IMR-90 (cell line): ENCODE measurements around the gene SLC29A1. TPM values are rescaled to one million over a fixed set of nuclear protein-coding genes. Genes with fewer than 3 reads are reported as not detected.

Source experiments
- ATAC-seq: fragments of 200-7000 bp; cut with Tn5 transposase; 2 replicates; pipeline ENCODE4 v1.9.1; 2020; ENCODE audit warnings: low read depth, mild to moderate bottlenecking, moderate library complexity
- BruUV-seq: library from RNA; stranded (reverse); fragments of 400-500 nt; replicated peaks from 2 replicates; lab custom pipeline; 2021; lab: Mats Ljungman, UMichigan
- CTCF ChIA-PET: fragments of 300-600 bp; formaldehyde crosslinking; extraction: SDS; loops from one replicate; lab custom pipeline; 2021; ENCODE audit warnings: antibody characterized with exemption; lab: Yijun Ruan, JAX
- POLR2A ChIA-PET: fragments of 300-600 bp; sonication (Branson Sonifier 250); formaldehyde crosslinking; loops from one replicate; lab custom pipeline; 2022; ENCODE audit warnings: antibody characterized with exemption; ENCODE audit not compliant: unreplicated experiment; lab: Charles Lee
- DNase-seq: peaks from one replicate; pipeline ENCODE4 v3.0.0; 2013
- H2AFZ ChIP-seq: replicated peaks from 2 replicates; pipeline ENCODE3; 2013; ENCODE audit warnings: low read length, mild to moderate bottlenecking; ENCODE audit not compliant: poor library complexity
- H2AK5ac ChIP-seq: 2 replicates; pipeline ENCODE4 v1.6.1; 2013; ENCODE audit warnings: low read depth, low read length, inconsistent platforms
- H2AK9ac ChIP-seq: replicated peaks from 2 replicates; pipeline ENCODE3; 2013; ENCODE audit warnings: mild to moderate bottlenecking, low read depth, low read length, moderate library complexity; ENCODE audit not compliant: poor library complexity
- H2BK120ac ChIP-seq: 2 replicates; pipeline ENCODE4 v1.6.1; 2013; ENCODE audit warnings: low read depth, low read length, inconsistent platforms
- H2BK15ac ChIP-seq: 3 replicates; pipeline ENCODE4 v1.6.1; 2013; ENCODE audit warnings: low read depth, low read length, inconsistent platforms
- H2BK20ac ChIP-seq: 2 replicates; pipeline ENCODE4 v1.6.1; 2013; ENCODE audit warnings: low read depth, mild to moderate bottlenecking, inconsistent platforms, low read length, moderate library complexity
- H2BK5ac ChIP-seq: 2 replicates; pipeline ENCODE4 v1.6.1; 2013; ENCODE audit warnings: mild to moderate bottlenecking, low read depth, low read length, inconsistent platforms; ENCODE audit not compliant: poor library complexity, severe bottlenecking
- H3K14ac ChIP-seq: replicated peaks from 2 replicates; pipeline ENCODE4 v1.6.1; 2013; ENCODE audit warnings: low read depth, low read length, inconsistent platforms
- H3K18ac ChIP-seq: 2 replicates; pipeline ENCODE4 v1.6.1; 2013; ENCODE audit warnings: low read depth, low read length, control low read depth
- H3K23ac ChIP-seq: 2 replicates; pipeline ENCODE4 v1.6.1; 2013; ENCODE audit warnings: low read depth, low read length, inconsistent platforms
- H3K27ac ChIP-seq: 2 replicates; pipeline ENCODE4 v1.5.1; 2013; ENCODE audit warnings: mild to moderate bottlenecking, control low read depth, low read length; ENCODE audit not compliant: insufficient read depth
- H3K27me3 ChIP-seq: 2 replicates; pipeline ENCODE4 v1.6.1; 2013; ENCODE audit warnings: low read length; ENCODE audit not compliant: control insufficient read depth, insufficient read depth
- H3K36me3 ChIP-seq: 2 replicates; pipeline ENCODE4 v1.6.1; 2013; ENCODE audit warnings: low read length, mixed read lengths; ENCODE audit not compliant: control insufficient read depth, insufficient read depth
- H3K4ac ChIP-seq: 2 replicates; pipeline ENCODE4 v1.6.1; 2013; ENCODE audit warnings: low read depth, low read length, inconsistent platforms
- H3K4me1 ChIP-seq: 2 replicates; pipeline ENCODE4 v1.6.1; 2013; ENCODE audit warnings: low read length, mixed read lengths; ENCODE audit not compliant: control insufficient read depth, insufficient read depth
- H3K4me2 ChIP-seq: 2 replicates; pipeline ENCODE4 v1.6.1; 2013; ENCODE audit warnings: low read depth, mild to moderate bottlenecking, control low read depth, low read length, moderate library complexity
- H3K4me3 ChIP-seq: 2 replicates; pipeline ENCODE4 v1.5.1; 2013; ENCODE audit warnings: low read depth, mild to moderate bottlenecking, control low read depth, low read length, moderate library complexity; ENCODE audit not compliant: insufficient read depth
- H3K56ac ChIP-seq: 2 replicates; pipeline ENCODE4 v1.6.1; 2013; ENCODE audit warnings: low read length, inconsistent platforms; ENCODE audit not compliant: insufficient read depth; ENCODE audit errors: extremely low read depth
- H3K79me1 ChIP-seq, 2 experiments: 2 replicates each; pipeline ENCODE4 v1.6.1; 2013; ENCODE audit warnings: low read length in 2 of 2, inconsistent platforms in 1 of 2, low read depth in 1 of 2
- H3K9ac ChIP-seq: 2 replicates; pipeline ENCODE4 v1.6.1; 2013; ENCODE audit warnings: low read depth, low read length, control low read depth
- H3K9me1 ChIP-seq: 2 replicates; pipeline ENCODE4 v1.6.1; 2013; ENCODE audit warnings: low read length, inconsistent platforms; ENCODE audit not compliant: insufficient read depth
- H3K9me3 ChIP-seq: 2 replicates; pipeline ENCODE4 v1.6.1; 2013; ENCODE audit warnings: low read length; ENCODE audit not compliant: control insufficient read depth, insufficient read depth
- H4K20me1 ChIP-seq: 2 replicates; pipeline ENCODE4 v1.6.1; 2013; ENCODE audit warnings: low read length, inconsistent platforms; ENCODE audit not compliant: insufficient read depth
- H4K5ac ChIP-seq: 2 replicates; pipeline ENCODE4 v1.6.1; 2013; ENCODE audit warnings: mild to moderate bottlenecking, low read depth, low read length, control low read depth
- H4K8ac ChIP-seq, 2 experiments: 2 replicates each; pipeline ENCODE4 v1.6.1; 2013; ENCODE audit warnings: low read depth in 2 of 2, low read length in 2 of 2, control low read depth in 1 of 2, inconsistent platforms in 1 of 2
- H4K91ac ChIP-seq: 2 replicates; pipeline ENCODE4 v1.6.1; 2013; ENCODE audit warnings: low read depth, low read length, inconsistent platforms; ENCODE audit not compliant: insufficient read depth
- MXI1 ChIP-seq: IDR thresholded peaks from 2 replicates; pipeline ENCODE4 v1.6.1; 2012; ENCODE audit warnings: low read depth, mild to moderate bottlenecking, low read length, moderate library complexity, borderline replicate concordance
- WGBS, 2 experiments: methylation state at CpG; one replicate each; pipeline versions ENCODE4 v1.1.5 to v1.1.7; 2013; ENCODE audit warnings: missing lambda C conversion rate in 2 of 2; ENCODE audit not compliant: insufficient read length in 1 of 2; ENCODE audit errors: extremely low coverage in 2 of 2; 5-methylcytosine and 5-hydroxymethylcytosine counted together
- dilution Hi-C: fragments of 300-500 bp; cut with HindIII; formaldehyde crosslinking; loops from one replicate; pipeline ENCODE4 v1.14.3; 2018; ENCODE audit warnings: low sequenced_read_pairs; ENCODE audit not compliant: unreplicated experiment
- in situ Hi-C: fragments of 300-500 bp; cut with MboI; formaldehyde crosslinking; loops from 3 replicates; pipeline ENCODE4 v1.14.3; 2019; ENCODE audit warnings: low sequenced_read_pairs, inconsistent platforms, mixed read lengths
- intact Hi-C: fragments of 100-400 bp; cut with micrococcal nuclease; formaldehyde crosslinking; loops from 2 replicates; pipeline ENCODE4 v1.10.0; 2022
- polyA plus RNA-seq, 3 experiments: library from polyadenylated mRNA; depleted of rRNA; stranded (reverse); fragments of >200 nt; gene quantifications; 2 replicates each; pipeline ENCODE4 v1.2.3, GENCODE V29; 2012; ENCODE audit warnings: low replicate concordance in 1 of 3
- total RNA-seq: library from RNA; depleted of rRNA; stranded (reverse); fragments of >200 nt; gene quantifications from 2 replicates; pipeline ENCODE4 v1.2.3, GENCODE V29; 2012
- TF ChIP-seq, protein P1 (sequence below): fragments of 150-350 bp; IDR thresholded peaks from 2 replicates; pipeline ENCODE4 v1.6.1; 2016; ENCODE audit warnings: low read depth, mild to moderate bottlenecking, low read length, moderate library complexity, borderline replicate concordance

Gene SLC29A1
- total and polyA plus RNA-seq, 2 of the 4 experiments (the other 2 are of a cell fraction): 4.1 to 22.1 TPM

DNA sequence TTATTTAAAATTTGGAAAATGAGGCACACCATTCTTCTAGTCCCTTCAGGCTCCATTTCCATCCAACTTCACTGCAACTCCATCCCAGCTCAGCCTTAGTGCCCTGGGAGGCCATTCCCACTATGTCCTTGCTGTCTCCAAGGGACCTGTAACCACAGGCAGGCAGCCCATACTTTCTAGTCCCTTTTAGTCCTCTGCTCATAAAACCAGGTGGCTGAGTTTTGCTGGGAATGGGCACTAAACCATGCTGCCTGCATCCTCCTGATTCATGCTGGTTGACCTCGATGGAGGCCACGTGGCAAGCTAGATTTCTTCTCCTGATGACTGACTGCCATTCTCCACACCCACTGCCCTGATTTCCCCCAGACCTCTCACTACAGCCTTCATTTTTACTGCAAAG is 34.1 kb upstream of the SLC29A1 start:
- H3K4me2 ChIP-seq: no peak overlapping the region
- no peak overlapping the region for H4K8ac ChIP-seq
- no peaks in the 10 kb centered on the region for H3K79me1 ChIP-seq
- no peak overlapping the region for H2BK5ac ChIP-seq
- H3K14ac ChIP-seq: no peak overlapping the region
- no peaks in the 10 kb centered on the region for H3K9me3 ChIP-seq
- TF ChIP-seq, protein P1, sequence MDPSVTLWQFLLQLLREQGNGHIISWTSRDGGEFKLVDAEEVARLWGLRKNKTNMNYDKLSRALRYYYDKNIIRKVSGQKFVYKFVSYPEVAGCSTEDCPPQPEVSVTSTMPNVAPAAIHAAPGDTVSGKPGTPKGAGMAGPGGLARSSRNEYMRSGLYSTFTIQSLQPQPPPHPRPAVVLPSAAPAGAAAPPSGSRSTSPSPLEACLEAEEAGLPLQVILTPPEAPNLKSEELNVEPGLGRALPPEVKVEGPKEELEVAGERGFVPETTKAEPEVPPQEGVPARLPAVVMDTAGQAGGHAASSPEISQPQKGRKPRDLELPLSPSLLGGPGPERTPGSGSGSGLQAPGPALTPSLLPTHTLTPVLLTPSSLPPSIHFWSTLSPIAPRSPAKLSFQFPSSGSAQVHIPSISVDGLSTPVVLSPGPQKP: no peak
- no peak for TF ChIP-seq MXI1
- no peak overlapping the region for H2BK20ac ChIP-seq
- no peak overlapping the region for H4K91ac ChIP-seq
- no peak overlapping the region for H2BK120ac ChIP-seq
- 57% methylated on average over 2 of the region's 2 CpGs; no CpG with 5 or more reads in 1 of the 2 experiments for WGBS, 2 experiments
- H3K4ac ChIP-seq: no peak overlapping the region
- no peak overlapping the region for H3K27ac ChIP-seq
- ChIA-PET POLR2A (no interaction called here), CTCF (interaction anchor here (0.6 to 1.1 kb wide), 3 partner anchors 16 to 1912 kb away, joined by 3 to 6 read pairs (median 4); no protein-coding TSS in a partner anchor)
- ATAC-seq (no peak), DNase-seq (no peak)
- H3K18ac ChIP-seq: no peak overlapping the region
- no peaks in the 10 kb centered on the region for H3K4me1 ChIP-seq
- H2BK15ac ChIP-seq: no peak overlapping the region
- no peaks in the 10 kb centered on the region for H4K20me1 ChIP-seq
- in situ Hi-C loops (no loop called here), intact Hi-C loops (no loop called here), dilution Hi-C loops (no loop called here)
- H3K23ac ChIP-seq: no peak overlapping the region
- H4K5ac ChIP-seq: no peak overlapping the region
- no TSS peak for BruUV-seq
- no peak overlapping the region for H3K4me3 ChIP-seq
- no peak overlapping the region for H3K9ac ChIP-seq
- H2AK9ac ChIP-seq: no peak overlapping the region
- H3K27me3 ChIP-seq: peaks cover 22% of the 10 kb centered on the region
- no peaks in the 10 kb centered on the region for H3K36me3 ChIP-seq
- H2AFZ ChIP-seq: no peak overlapping the region
- H3K9me1 ChIP-seq: no peaks in the 10 kb centered on the region
- no peak overlapping the region for H3K56ac ChIP-seq
- no peak overlapping the region for H2AK5ac ChIP-seq
